ENCODE data around the gene KRTAP10-3.

DNA sequence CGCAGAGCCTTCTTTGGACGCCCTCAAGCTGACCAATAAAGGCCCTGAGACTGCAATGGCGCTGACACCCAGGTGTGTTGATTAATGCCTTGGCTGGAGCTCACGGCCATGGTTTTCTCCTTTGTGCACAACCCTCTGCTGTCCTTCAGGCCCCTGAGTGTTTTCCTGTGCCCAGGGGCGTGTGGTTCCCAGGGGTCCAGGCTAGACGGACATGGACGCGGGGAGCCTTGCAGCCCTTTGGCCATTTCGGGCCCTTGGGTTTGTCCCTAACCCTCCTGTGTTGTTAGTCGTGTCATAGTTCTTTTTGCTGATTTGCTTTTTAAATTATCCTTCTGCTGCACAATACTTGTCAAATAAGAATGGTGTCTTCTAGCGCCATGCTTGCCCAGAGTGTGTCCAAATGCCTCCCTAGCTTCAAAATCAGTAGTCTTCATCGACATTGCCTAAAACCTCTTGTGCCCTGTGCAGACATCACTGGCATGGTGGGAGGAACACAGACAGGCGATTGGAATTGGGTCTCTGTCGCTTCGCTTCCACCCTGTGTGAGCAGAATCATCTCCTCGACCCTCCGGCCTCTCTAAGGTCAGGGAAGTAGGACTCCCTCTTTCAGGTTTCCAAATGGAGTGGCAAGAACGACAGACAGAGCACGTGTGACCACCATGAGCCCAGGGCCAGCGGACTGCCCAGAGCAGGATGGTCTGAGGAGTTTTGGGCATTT lies 16.9 kb upstream of the KRTAP10-3 start:
- TF ChIP-seq, protein P1, sequence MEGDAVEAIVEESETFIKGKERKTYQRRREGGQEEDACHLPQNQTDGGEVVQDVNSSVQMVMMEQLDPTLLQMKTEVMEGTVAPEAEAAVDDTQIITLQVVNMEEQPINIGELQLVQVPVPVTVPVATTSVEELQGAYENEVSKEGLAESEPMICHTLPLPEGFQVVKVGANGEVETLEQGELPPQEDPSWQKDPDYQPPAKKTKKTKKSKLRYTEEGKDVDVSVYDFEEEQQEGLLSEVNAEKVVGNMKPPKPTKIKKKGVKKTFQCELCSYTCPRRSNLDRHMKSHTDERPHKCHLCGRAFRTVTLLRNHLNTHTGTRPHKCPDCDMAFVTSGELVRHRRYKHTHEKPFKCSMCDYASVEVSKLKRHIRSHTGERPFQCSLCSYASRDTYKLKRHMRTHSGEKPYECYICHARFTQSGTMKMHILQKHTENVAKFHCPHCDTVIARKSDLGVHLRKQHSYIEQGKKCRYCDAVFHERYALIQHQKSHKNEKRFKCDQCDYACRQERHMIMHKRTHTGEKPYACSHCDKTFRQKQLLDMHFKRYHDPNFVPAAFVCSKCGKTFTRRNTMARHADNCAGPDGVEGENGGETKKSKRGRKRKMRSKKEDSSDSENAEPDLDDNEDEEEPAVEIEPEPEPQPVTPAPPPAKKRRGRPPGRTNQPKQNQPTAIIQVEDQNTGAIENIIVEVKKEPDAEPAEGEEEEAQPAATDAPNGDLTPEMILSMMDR (IDR thresholded peaks at IDR 0.05; ENCODE audit: extremely low read depth in 1 of 2, insufficient read depth in 1 of 2, low read depth in 1 of 2, low read length in 2 of 2) = no peak
- no peak for TF ChIP-seq EZH2 (IDR thresholded peaks at IDR 0.05; ENCODE audit: borderline replicate concordance, low read depth, low read length, severe bottlenecking)
- no peak for TF ChIP-seq POLR2A (IDR thresholded peaks at IDR 0.05; ENCODE audit: low read depth, low read length)
- TF ChIP-seq MYC (IDR thresholded peaks at IDR 0.05; ENCODE audit: low read depth, low read length) = no peak
- no peak for TF ChIP-seq GATA2 (IDR thresholded peaks at IDR 0.05; ENCODE audit: insufficient read depth, insufficient read length, low read depth, low read length)
